PC-9 (cell line): ENCODE results near the gene UBAC1. TPM values are rescaled to one million over a fixed set of nuclear protein-coding genes. Genes with fewer than 3 reads are reported as not detected.

Source experiments
- BruUV-seq: library from RNA; stranded (reverse); fragments of 400-500 nt; replicated peaks from 2 replicates; lab custom pipeline; 2021; lab: Mats Ljungman, UMichigan
- CTCF ChIA-PET: fragments of 300-600 bp; sonication (Branson Sonifier 250); formaldehyde crosslinking; loops from one replicate; lab custom pipeline; 2022; ENCODE audit warnings: antibody characterized with exemption; lab: Charles Lee
- POLR2A ChIA-PET: fragments of 300-600 bp; sonication (Branson Sonifier 250); formaldehyde crosslinking; loops from one replicate; lab custom pipeline; 2022; ENCODE audit warnings: antibody characterized with exemption; ENCODE audit not compliant: unreplicated experiment; lab: Charles Lee
- DNase-seq, 2 experiments: peaks; one replicate each; pipeline versions ENCODE4 v3.0.0 to v3.0.0-alpha.2; 2015 to 2022; ENCODE audit warnings: mixed read lengths in 1 of 2
- H2AFZ ChIP-seq: fragments of 200-600 bp; sonication (generic); 2 replicates; pipeline ENCODE4 v1.8.1; 2017; ENCODE audit warnings: antibody characterized with exemption
- H3F3A ChIP-seq: fragments of 200-600 bp; sonication (generic); 2 replicates; pipeline ENCODE4 v1.8.1; 2017; ENCODE audit warnings: antibody characterized with exemption, mild to moderate bottlenecking, low read depth; ENCODE audit not compliant: insufficient read depth
- H3K27ac ChIP-seq: fragments of 200-600 bp; sonication (generic); 2 replicates; pipeline ENCODE4 v1.6.1; 2016; ENCODE audit warnings: mixed run types
- H3K27me3 ChIP-seq: fragments of 200-600 bp; sonication (generic); 2 replicates; pipeline ENCODE4 v1.6.1; 2016; ENCODE audit warnings: low read depth, mixed run types; ENCODE audit not compliant: insufficient read depth
- H3K36me3 ChIP-seq: fragments of 200-600 bp; sonication (generic); 2 replicates; pipeline ENCODE4 v1.6.1; 2016; ENCODE audit warnings: low read depth, mixed run types
- H3K4me1 ChIP-seq: fragments of 200-600 bp; sonication (generic); replicated peaks from 2 replicates; pipeline ENCODE4 v1.6.1; 2016; ENCODE audit warnings: mixed run types; ENCODE audit not compliant: insufficient read depth
- H3K4me2 ChIP-seq: fragments of 200-600 bp; sonication (generic); 2 replicates; pipeline ENCODE4 v1.6.1; 2017; ENCODE audit warnings: mixed run types
- H3K4me3 ChIP-seq: fragments of 200-600 bp; sonication (generic); 2 replicates; pipeline ENCODE4 v1.6.1; 2016; ENCODE audit warnings: mixed run types
- H3K79me2 ChIP-seq: fragments of 200-600 bp; sonication (generic); 2 replicates; pipeline ENCODE4 v1.6.1; 2017; ENCODE audit warnings: low read depth, mixed run types
- H3K9me2 ChIP-seq: fragments of 200-600 bp; sonication (generic); 2 replicates; pipeline ENCODE4 v1.8.1; 2017; ENCODE audit warnings: mild to moderate bottlenecking; ENCODE audit not compliant: insufficient read depth
- H3K9me3 ChIP-seq: fragments of 200-600 bp; sonication (generic); 2 replicates; pipeline ENCODE4 v1.8.1; 2016; ENCODE audit warnings: low read depth; ENCODE audit not compliant: insufficient read depth
- H4K20me1 ChIP-seq: fragments of 200-600 bp; sonication (generic); 2 replicates; pipeline ENCODE4 v1.8.1; 2017; ENCODE audit not compliant: insufficient read depth
- CTCF ChIP-seq: fragments of 200-600 bp; sonication (generic); conservative IDR thresholded peaks from 2 replicates; pipeline ENCODE4 v1.6.1; 2017; ENCODE audit warnings: mixed run types, antibody characterized with exemption, mild to moderate bottlenecking, moderate library complexity
- EZH2 ChIP-seq: fragments of 200-600 bp; sonication (generic); IDR thresholded peaks from 2 replicates; pipeline ENCODE4 v1.8.0; 2017; ENCODE audit warnings: antibody characterized with exemption, low read depth
- intact Hi-C: fragments of 100-400 bp; cut with micrococcal nuclease; formaldehyde crosslinking; loops from one replicate; pipeline ENCODE4 v1.10.0; 2022; ENCODE audit not compliant: unreplicated experiment
- total RNA-seq: library from RNA; stranded (reverse); gene quantifications from 2 replicates; pipeline ENCODE4 v1.2.3, GENCODE V29; 2021

The UBAC1 gene
- total RNA-seq, 1 experiment from 2014 or later: 27.6 TPM

DNA sequence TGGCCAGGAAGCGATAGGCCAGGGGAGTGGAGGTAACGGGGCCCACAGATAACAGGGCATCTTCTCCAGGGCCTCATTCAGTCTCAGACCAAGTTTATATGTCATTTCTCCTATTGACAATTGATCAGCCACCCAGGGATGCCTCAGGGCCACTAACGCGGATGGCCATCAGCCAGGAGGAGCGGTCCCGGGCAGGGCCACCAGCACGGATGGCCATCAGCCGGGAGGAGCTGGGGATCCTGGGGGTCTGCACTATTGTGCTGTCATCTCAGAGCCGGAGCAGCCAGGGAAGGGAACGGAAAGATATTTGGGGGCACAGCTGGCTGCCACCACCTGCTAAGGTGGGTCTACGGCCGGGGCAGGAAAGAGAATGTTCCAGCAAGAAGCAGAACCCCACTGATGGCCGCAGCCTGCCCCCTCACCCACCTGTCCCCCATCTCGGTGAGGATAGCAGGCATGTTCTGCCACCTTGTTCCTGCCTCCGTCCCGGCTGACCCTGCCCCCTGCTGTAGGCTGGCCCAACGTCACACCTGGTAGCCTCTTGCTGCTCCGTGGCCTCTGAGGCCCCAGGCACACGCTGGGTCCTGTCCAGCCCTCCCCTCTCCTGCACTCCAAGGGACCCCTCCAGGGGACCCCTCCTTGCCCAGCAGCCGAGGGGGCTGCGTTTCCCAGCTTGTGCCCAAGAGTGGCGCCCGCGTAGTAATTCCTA lies 21.5 kb upstream of the UBAC1 start:
- H3K36me3 ChIP-seq: no peaks in the 10 kb centered on the region
- BruUV-seq: no TSS peak

GRCh38 chr9:135980926-135981630 lies 19.9 kb upstream of the UBAC1 start:
- BruUV-seq: no TSS peak
- no peaks in the 10 kb centered on the region for H3K27me3 ChIP-seq

More for the DNA sequence above, 21.5 kb upstream of the UBAC1 start:
- ChIA-PET CTCF (no interaction called here), POLR2A (interaction anchor here (0.8 kb wide), 1 partner anchor 1770 kb away, joined by 4 read pairs; no protein-coding TSS in a partner anchor)
- no peaks in the 10 kb centered on the region for H3K9me2 ChIP-seq
- H3K4me2 ChIP-seq: no peak overlapping the region
- DNase-seq: no peak
- H4K20me1 ChIP-seq: no peaks in the 10 kb centered on the region
- no peak overlapping the region for H3K4me3 ChIP-seq
- intact Hi-C loops: no loop called here
- TF ChIP-seq EZH2 (no peak), CTCF (no peak)
- no peaks in the 10 kb centered on the region for H3K79me2 ChIP-seq
- no peaks in the 10 kb centered on the region for H3K4me1 ChIP-seq
- no peak overlapping the region for H3K27ac ChIP-seq
- H2AFZ ChIP-seq: no peak overlapping the region
- H3F3A ChIP-seq: no peaks in the 10 kb centered on the region
- no peaks in the 10 kb centered on the region for H3K27me3 ChIP-seq
- H3K9me3 ChIP-seq: no peaks in the 10 kb centered on the region

More at GRCh38 chr9:135980926-135981630, 19.9 kb upstream of the UBAC1 start:
- no peak for TF ChIP-seq CTCF
- no peak for TF ChIP-seq EZH2
- Histone ChIP-seq H3K4me3 (no peak overlapping the region), H3K36me3 (no peaks in the 10 kb centered on the region), H3K9me3 (no peaks in the 10 kb centered on the region), H3K27ac (no peak overlapping the region), H3K79me2 (no peaks in the 10 kb centered on the region), H3K4me1 (no peaks in the 10 kb centered on the region), H3K9me2 (no peaks in the 10 kb centered on the region), H3F3A (no peaks in the 10 kb centered on the region), H4K20me1 (no peaks in the 10 kb centered on the region), H2AFZ (no peak overlapping the region), H3K4me2 (no peak overlapping the region)
- ChIA-PET CTCF (no interaction called here), POLR2A (no interaction called here)
- intact Hi-C loops: no loop called here
- DNase-seq: no peak
